HepG2 (cell line): ENCODE data around the gene LAMC3.

ENCODE experiments used
- CCAR2 ChIP-seq: fragments of 200-400 bp; formaldehyde crosslinking; optimal IDR thresholded peaks from 2 replicates; pipeline ENCODE3; 2018; ENCODE audit warnings: low read depth, mild to moderate bottlenecking, low read length, moderate library complexity
- CREBL2 ChIP-seq: sonication (generic); formaldehyde crosslinking; IDR thresholded peaks from 2 replicates; pipeline ENCODE4 v1.8.1; 2023; ENCODE audit warnings: missing genetic modification reagents, mild to moderate bottlenecking, borderline replicate concordance
- CTCF ChIP-seq: sonication (generic); formaldehyde crosslinking; IDR thresholded peaks from 2 replicates; pipeline ENCODE4 v1.5.0; 2020; ENCODE audit warnings: mild to moderate bottlenecking, missing genetic modification reagents, moderate library complexity
- ESRRA ChIP-seq: sonication (generic); formaldehyde crosslinking; IDR thresholded peaks from 2 replicates; pipeline ENCODE4 v1.5.1; 2020; ENCODE audit warnings: mild to moderate bottlenecking, low read depth, missing genetic modification reagents
- HDAC2 ChIP-seq: sonication (generic); formaldehyde crosslinking; IDR thresholded peaks from 2 replicates; pipeline ENCODE4 v1.4.0; 2020; ENCODE audit warnings: missing genetic modification reagents
- IRF1 ChIP-seq: sonication (generic); formaldehyde crosslinking; IDR thresholded peaks from 2 replicates; pipeline ENCODE4 v1.4.0; 2020; ENCODE audit warnings: low read depth, mild to moderate bottlenecking, missing genetic modification reagents
- POLR2A ChIP-seq, 2 experiments: IDR thresholded peaks; 2 replicates each; pipeline ENCODE4 v1.6.1; 2011; ENCODE audit warnings: low read depth in 2 of 2, low read length in 2 of 2, mild to moderate bottlenecking in 1 of 2, moderate library complexity in 1 of 2; ENCODE audit not compliant: insufficient read depth in 1 of 2
- ZNF670 ChIP-seq: sonication (generic); formaldehyde crosslinking; IDR thresholded peaks from 2 replicates; pipeline ENCODE4 v1.8.0; 2022; ENCODE audit warnings: mild to moderate bottlenecking, missing genetic modification reagents, borderline replicate concordance
- TF ChIP-seq, protein P1 (sequence below): sonication (generic); formaldehyde crosslinking; IDR thresholded peaks from 2 replicates; pipeline ENCODE4 v1.9.0; 2022; ENCODE audit warnings: missing genetic modification reagents, mild to moderate bottlenecking, borderline replicate concordance

GRCh38 chr9:130972957-130973685 lies 35.9 kb upstream of the LAMC3 start:
- TF ChIP-seq CREBL2 (CRISPR knock-in tag) (no peak), CTCF (CRISPR knock-in tag) (no peak), ESRRA (CRISPR knock-in tag) (no peak), IRF1 (CRISPR knock-in tag) (no peak), POLR2A (IDR thresholded peaks at IDR 0.05; ENCODE audit: insufficient read depth in 1 of 2, low read depth in 2 of 2, low read length in 2 of 2) (no peak), CCAR2 (no peak), ZNF670 (CRISPR knock-in tag) (no peak), HDAC2 (CRISPR knock-in tag) (no peak)
- TF ChIP-seq, protein P1, sequence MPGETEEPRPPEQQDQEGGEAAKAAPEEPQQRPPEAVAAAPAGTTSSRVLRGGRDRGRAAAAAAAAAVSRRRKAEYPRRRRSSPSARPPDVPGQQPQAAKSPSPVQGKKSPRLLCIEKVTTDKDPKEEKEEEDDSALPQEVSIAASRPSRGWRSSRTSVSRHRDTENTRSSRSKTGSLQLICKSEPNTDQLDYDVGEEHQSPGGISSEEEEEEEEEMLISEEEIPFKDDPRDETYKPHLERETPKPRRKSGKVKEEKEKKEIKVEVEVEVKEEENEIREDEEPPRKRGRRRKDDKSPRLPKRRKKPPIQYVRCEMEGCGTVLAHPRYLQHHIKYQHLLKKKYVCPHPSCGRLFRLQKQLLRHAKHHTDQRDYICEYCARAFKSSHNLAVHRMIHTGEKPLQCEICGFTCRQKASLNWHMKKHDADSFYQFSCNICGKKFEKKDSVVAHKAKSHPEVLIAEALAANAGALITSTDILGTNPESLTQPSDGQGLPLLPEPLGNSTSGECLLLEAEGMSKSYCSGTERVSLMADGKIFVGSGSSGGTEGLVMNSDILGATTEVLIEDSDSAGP (CRISPR knock-in tag) = no peak
